Activated CD8-positive, alpha-beta memory T cell treated with anti-CD3 and anti-CD28 coated beads, Interleukin-2, amount 50 U/mL, for 4 hours (primary cell): ENCODE data around the gene AMPD3.

Experiments
- DNase-seq: peaks from one replicate; pipeline ENCODE4 v3.0.0-alpha.2; 2020

AMPD3 gene

DNA sequence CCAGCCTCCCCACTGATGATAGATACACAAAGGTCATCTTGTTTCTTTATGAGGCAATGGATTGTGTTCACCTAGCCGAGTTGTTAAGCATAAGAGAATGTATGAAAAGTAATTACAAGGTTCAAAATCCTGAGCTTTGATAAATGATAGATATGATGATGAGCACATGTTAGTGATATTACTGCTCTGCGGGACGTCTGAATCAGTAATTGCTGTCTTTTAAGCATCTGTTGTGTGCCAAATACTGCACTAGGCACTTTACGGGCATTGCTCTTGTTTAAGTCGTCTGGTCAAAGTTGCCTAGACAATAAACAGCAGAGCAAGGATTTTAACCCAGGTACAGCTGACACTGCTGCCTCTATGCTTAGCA is 86.5 kb downstream of the AMPD3 start:
- no peak for DNase-seq

GRCh38 chr11:10542776-10543175 is 87.7 kb downstream of the AMPD3 start:
- no peak for DNase-seq

GRCh38 chr11:10543782-10544181 is 88.7 kb downstream of the AMPD3 start:
- DNase-seq: no peak

DNA sequence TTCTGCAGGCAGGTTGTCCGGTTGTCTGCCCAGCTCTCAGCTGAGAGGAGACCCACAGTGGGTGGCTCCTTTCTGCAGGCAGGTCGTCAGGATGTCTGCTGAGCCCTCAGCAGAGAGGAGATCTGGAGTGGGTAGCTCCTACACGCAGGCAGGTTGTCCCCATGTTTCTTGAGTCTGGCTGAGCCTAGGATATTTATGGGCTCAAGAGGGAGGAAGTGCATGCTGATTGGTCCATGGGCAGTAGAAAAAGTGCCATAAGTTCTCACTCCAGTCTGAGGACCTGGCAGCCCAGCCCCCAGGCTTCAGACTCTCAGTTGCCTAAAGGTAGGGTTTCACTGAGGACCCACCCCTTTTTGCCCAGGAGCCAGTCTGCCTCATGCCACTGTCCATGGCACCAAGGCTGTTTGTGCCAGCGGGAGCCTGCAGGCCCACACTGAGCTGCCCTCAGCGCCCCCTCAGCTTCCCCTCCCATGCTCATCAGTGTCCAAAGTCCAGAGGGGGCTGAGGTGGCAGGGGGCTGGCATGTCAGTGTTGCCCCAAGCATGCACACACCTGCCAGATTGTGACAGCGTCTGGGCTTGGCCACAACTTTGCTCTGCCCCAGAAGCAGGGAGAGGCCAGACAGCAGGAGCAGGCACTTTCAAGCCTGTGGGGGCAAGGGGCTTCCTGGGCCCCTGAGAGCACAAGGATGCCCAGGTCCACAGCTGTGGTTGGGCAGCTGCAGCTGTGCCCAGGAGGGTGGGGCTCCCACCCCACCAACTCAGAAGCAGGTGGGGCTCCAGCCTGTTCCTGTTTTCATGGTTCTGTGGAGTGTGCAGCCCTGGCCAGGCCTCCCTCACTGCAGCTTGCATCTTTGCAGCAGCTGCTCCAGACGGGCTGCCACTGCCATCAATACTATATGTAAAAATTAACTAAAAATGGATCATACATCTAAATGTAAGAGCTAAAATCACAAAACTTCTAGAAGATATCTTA is 89.7 kb downstream of the AMPD3 start:
- DNase-seq: no peak

DNA sequence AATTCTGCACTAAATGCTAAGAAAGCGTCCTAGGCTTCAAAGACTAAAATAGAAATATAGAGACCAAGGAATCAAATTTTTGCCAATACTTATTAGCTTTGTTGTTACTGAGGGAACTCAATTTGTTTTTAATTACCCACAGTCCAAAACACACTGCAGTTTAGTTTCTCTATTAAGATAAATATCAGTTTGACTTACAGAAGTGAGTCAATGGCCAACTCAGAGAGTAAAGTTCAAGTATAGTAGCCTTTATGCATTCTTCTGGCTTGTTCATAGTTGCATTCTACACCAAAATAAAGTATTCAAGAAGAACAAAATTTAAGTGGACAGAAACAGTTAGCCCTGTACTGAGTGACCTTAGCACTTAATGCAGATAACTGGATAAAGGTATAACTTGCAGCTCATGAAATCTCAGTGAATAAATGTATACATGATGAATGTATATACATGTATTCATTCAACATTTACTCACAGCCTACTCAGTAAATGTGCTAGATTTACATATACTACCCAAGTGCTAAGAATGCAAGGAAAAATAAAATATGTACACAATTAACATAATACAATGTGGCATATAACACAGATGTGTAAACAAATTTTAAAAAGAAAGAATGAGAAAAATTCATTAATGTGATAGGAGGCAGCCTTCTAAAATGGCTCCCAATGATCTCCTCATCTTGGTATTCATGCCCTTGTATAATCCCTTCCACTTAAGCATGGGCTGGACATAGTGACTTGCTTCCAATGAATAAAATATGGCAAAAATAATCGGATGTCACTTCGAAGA is 95.6 kb downstream of the AMPD3 start:
- DNase-seq: no peak

DNA sequence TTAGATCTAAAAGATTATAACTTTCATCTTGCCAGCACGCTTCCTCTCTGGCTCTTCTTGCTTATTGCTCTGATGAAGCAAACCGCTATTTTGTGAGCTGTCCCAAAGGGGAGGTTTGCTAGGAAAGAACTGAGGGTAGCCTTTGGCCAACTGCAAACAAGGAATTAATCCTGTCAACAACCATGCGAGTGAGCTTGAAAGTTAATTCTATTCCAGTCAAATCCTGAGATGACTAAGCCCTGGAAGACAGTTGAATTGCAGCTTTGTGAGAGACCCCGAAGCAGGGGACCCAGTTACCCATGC is 96.2 kb downstream of the AMPD3 start:
- no peak for DNase-seq

DNA sequence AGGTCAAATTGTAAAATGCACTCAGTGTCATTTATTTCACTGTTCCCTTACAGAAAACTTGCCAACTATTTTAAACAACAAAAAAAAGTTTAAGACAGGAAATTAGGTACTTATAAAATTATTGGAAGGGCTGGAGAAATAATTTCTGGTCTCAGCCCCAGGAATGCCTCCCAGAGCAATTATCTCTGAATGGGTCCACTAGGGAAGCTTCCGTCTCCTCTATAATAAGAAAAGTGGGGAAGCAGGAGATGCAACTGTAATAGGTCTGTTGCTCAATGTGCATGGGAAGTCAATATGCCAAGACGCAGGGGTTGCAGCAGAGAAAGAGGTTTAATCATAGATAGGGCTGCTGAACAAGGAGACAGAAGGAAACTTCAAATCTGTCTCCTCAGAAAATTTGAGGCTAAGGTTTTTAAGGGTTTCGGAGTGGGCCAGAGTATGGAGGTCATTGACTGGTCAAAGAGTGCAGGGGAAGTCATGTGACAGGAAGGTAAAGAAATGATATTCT is 96.8 kb downstream of the AMPD3 start:
- DNase-seq: no peak

GRCh38 chr11:10556590-10556989 is 101.5 kb downstream of the AMPD3 start:
- no peak for DNase-seq
